GM18502 (cell line): Measurements from ENCODE around the gene NR2F6.

ENCODE experiments used
- ATAC-seq: cut with Tn5 transposase; IDR thresholded peaks from one replicate; pipeline ENCODE4 v1.9.1; 2021; ENCODE audit warnings: mild to moderate bottlenecking; ENCODE audit not compliant: unreplicated experiment, poor library complexity

The NR2F6 gene

GRCh38 chr19:17242431-17243208 is 3.1 kb downstream of the NR2F6 start:
- no peak for ATAC-seq

- ATAC-seq: no peak
These were observed 4.8 kb downstream of the NR2F6 start for GRCh38 chr19:17240826-17241399.

GRCh38 chr19:17240062-17240752 is 5.5 kb downstream of the NR2F6 start:
- no peak for ATAC-seq

GRCh38 chr19:17237747-17238706 is 7.7 kb downstream of the NR2F6 start:
- no peak for ATAC-seq

GRCh38 chr19:17236811-17237543 is 8.7 kb downstream of the NR2F6 start:
- ATAC-seq: no peak

- peak; percentile 19 for ATAC-seq
These were observed 9.5 kb downstream of the NR2F6 start for GRCh38 chr19:17235971-17236777.

GRCh38 chr19:17235300-17235970 is 10.3 kb downstream of the NR2F6 start:
- ATAC-seq: peak; percentile 69

GRCh38 chr19:17234911-17235299 is 10.8 kb downstream of the NR2F6 start:
- ATAC-seq: no peak

GRCh38 chr19:17232258-17232657 is 13.5 kb downstream of the NR2F6 start:
- no peak for ATAC-seq

GRCh38 chr19:17229890-17230289 is 15.8 kb downstream of the NR2F6 start:
- no peak for ATAC-seq

GRCh38 chr19:17227798-17228367 is 17.8 kb downstream of the NR2F6 start:
- ATAC-seq: no peak

- peak; percentile 94 for ATAC-seq
These were observed 19.5 kb downstream of the NR2F6 start, which contains the start of gene OCEL1 for GRCh38 chr19:17226002-17226933. Gene OCEL1, plus strand, starts transcription at chr19:17226226. Its CDS starts 22 bp downstream, at chr19:17226248.

- ATAC-seq: no peak
These were observed 20.7 kb downstream of the NR2F6 start for GRCh38 chr19:17225053-17225452.

GRCh38 chr19:17220207-17220758 is 25.4 kb downstream of the NR2F6 start:
- ATAC-seq: no peak

GRCh38 chr19:17219286-17219685 is 26.4 kb downstream of the NR2F6 start:
- ATAC-seq: no peak

- ATAC-seq: no peak
These were observed 29.6 kb downstream of the NR2F6 start for GRCh38 chr19:17216058-17216670.
